Brain pericyte (primary cell): Measurements from ENCODE around the gene LONRF3.
"Not testable (repeated sequence)": the region's sequence is repeated elsewhere in the genome, so short reads cannot be mapped to it uniquely, and the experiment has no call there.

Experiments
- DNase-seq: peaks from one replicate; pipeline ENCODE4 v3.0.0-alpha.2; 2012; ENCODE audit warnings: low read depth, low spot score

Gene LONRF3

GRCh38 chrX:118983513-118983912, 9.1 kb downstream of the LONRF3 start:
- no peak for DNase-seq

GRCh38 chrX:118988911-118989310, 14.5 kb downstream of the LONRF3 start:
- no peak for DNase-seq

- no peak for DNase-seq
Observed at GRCh38 chrX:118989886-118990285, 15.5 kb downstream of the LONRF3 start.

GRCh38 chrX:118990512-118991227, 16.3 kb downstream of the LONRF3 start:
- no peak for DNase-seq

GRCh38 chrX:118992441-118993121, 18.2 kb downstream of the LONRF3 start:
- DNase-seq, result not testable (repeated sequence)

- no peak for DNase-seq
Observed at GRCh38 chrX:119003462-119003861, 29.0 kb downstream of the LONRF3 start.

GRCh38 chrX:119004920-119005524, 30.6 kb downstream of the LONRF3 start:
- no peak for DNase-seq

- no peak for DNase-seq
Observed at GRCh38 chrX:119007189-119007770, 32.9 kb downstream of the LONRF3 start.

- no peak for DNase-seq
Observed at GRCh38 chrX:119008110-119008744, 33.8 kb downstream of the LONRF3 start.

- DNase-seq, result no peak
Observed at GRCh38 chrX:119009071-119009470, 34.7 kb downstream of the LONRF3 start.

GRCh38 chrX:119010491-119010890, 36.1 kb downstream of the LONRF3 start:
- no peak for DNase-seq

- no peak for DNase-seq
Observed at GRCh38 chrX:119013164-119013563, 38.7 kb downstream of the LONRF3 start.

GRCh38 chrX:119015407-119016237, 41.2 kb downstream of the LONRF3 start:
- DNase-seq, result no peak

- no peak for DNase-seq
Observed at GRCh38 chrX:119017077-119017476, 42.7 kb downstream of the LONRF3 start.

GRCh38 chrX:119025900-119026299, 51.5 kb downstream of the LONRF3 start:
- DNase-seq, result no peak

- not testable (repeated sequence) for DNase-seq
Observed at GRCh38 chrX:119026344-119026743, 51.9 kb downstream of the LONRF3 start.

- DNase-seq, result not testable (repeated sequence)
Observed at GRCh38 chrX:119027960-119028732, 53.7 kb downstream of the LONRF3 start.

GRCh38 chrX:119028733-119029330, 54.4 kb downstream of the LONRF3 start:
- DNase-seq, result no peak

GRCh38 chrX:119029656-119030055, 55.2 kb downstream of the LONRF3 start:
- not testable (repeated sequence) for DNase-seq

GRCh38 chrX:119030990-119031389, 56.6 kb downstream of the LONRF3 start:
- DNase-seq, result no peak
